Upper lobe of left lung (tissue), 6 donors: ENCODE results near the gene PLD2. TPM values are rescaled to one million over a fixed set of nuclear protein-coding genes. Genes with fewer than 3 reads are reported as not detected.
"Not testable (repeated sequence)": the region's sequence is repeated elsewhere in the genome, so short reads cannot be mapped to it uniquely, and the experiment has no call there.

Experiments used
- ATAC-seq, 2 donors: fragments of 200-7000 bp; cut with Tn5 transposase; one replicate each; pipeline ENCODE4 v1.9.1; 2022; ENCODE audit warnings: mild to moderate bottlenecking in 2 of 2, moderate library complexity in 2 of 2; ENCODE audit not compliant: low FRiP score in 2 of 2
- DNase-seq, 2 donors: peaks; one replicate each; pipeline ENCODE4 v3.0.0-alpha.2; 2019 to 2020
- H3K27ac ChIP-seq, 4 donors: fragments of 200-600 bp; sonication (generic); one replicate each; pipeline ENCODE4 v1.5.1; 2016 to 2019
- H3K27me3 ChIP-seq, 4 donors: fragments of 200-600 bp; sonication (generic); one replicate each; pipeline ENCODE4 v1.5.1; 2017 to 2019
- H3K36me3 ChIP-seq, 4 donors: fragments of 200-600 bp; sonication (generic); one replicate each; pipeline ENCODE4 v1.5.1; 2016 to 2019
- H3K4me1 ChIP-seq, 4 donors: fragments of 200-600 bp; sonication (generic); one replicate each; pipeline ENCODE4 v1.5.1; 2018 to 2019
- H3K4me3 ChIP-seq, 4 donors: fragments of 200-600 bp; sonication (generic); one replicate each; pipeline ENCODE4 v1.5.1; 2017 to 2019; ENCODE audit warnings: mild to moderate bottlenecking in 2 of 4, moderate library complexity in 1 of 4
- H3K9me3 ChIP-seq, 4 donors: fragments of 200-600 bp; sonication (generic); one replicate each; pipeline ENCODE4 v1.5.1; 2018 to 2019
- CTCF ChIP-seq, 6 experiments: fragments of 450-650 bp in 4 of 6; fragments of 200-600 bp in 2 of 6; sonication (generic) in 2 of 6; IDR thresholded peaks; one replicate each; pipeline ENCODE4 v1.5.1; 2016 to 2019; ENCODE audit warnings: antibody characterized with exemption in 6 of 6
- EP300 ChIP-seq, 4 donors: sonication (generic); formaldehyde crosslinking; IDR thresholded peaks; one replicate each; pipeline ENCODE4 v1.5.1; 2017; ENCODE audit warnings: antibody characterized with exemption in 4 of 4, control low read depth in 2 of 4
- POLR2A ChIP-seq, 4 donors: fragments of 450-650 bp; IDR thresholded peaks; one replicate each; pipeline ENCODE4 v1.5.1; 2016 to 2017; ENCODE audit warnings: antibody characterized with exemption in 4 of 4, mild to moderate bottlenecking in 2 of 4
- POLR2AphosphoS5 ChIP-seq, 2 donors: sonication (generic); formaldehyde crosslinking; IDR thresholded peaks; one replicate each; pipeline ENCODE4 v1.5.1; 2017; ENCODE audit warnings: antibody characterized with exemption in 2 of 2
- WGBS, 2 donors: methylation state at CpG; one replicate each; pipeline ENCODE4 v1.1.5; 2017 to 2018; 5-methylcytosine and 5-hydroxymethylcytosine counted together
- total RNA-seq, 6 donors: library from RNA; depleted of rRNA in 4 of 6; stranded (reverse); fragments of >200 nt in 4 of 6; gene quantifications; one replicate each; pipeline versions ENCODE4 v1.1.0 to v1.2.1, GENCODE V29; 2016 to 2021
- donor health status: DM: no; HTN: no; CAD: no; lungs with moderate emphysema.
- donor health status: DM: no; HTN: yes; CAD: no; lungs with severe emphysema.

PLD2 gene
- total RNA-seq, 6 donors from 2014 or later, result 15.0 to 51.3 (median 37.6) TPM

GRCh38 chr17:4856271-4856936 lies 49.5 kb downstream of the PLD2 start:
- Histone ChIP-seq H3K4me1 (peaks cover 42 to 62% (median 55%) of the 10 kb centered on the region in 4 donors), H3K4me3 (no peak overlapping the region), H3K9me3 (no peaks in the 10 kb centered on the region), H3K27ac (peak overlapping the region; percentile 32 to 83 (median 70)), H3K36me3 (no peaks in the 10 kb centered on the region), H3K27me3 (no peaks in the 10 kb centered on the region)
- ATAC-seq (no peak), DNase-seq (no peak)
- no peak for TF ChIP-seq POLR2A (IDR thresholded peaks at IDR 0.05)
- TF ChIP-seq EP300 (IDR thresholded peaks at IDR 0.05), result no peak
- no peak for TF ChIP-seq CTCF (IDR thresholded peaks at IDR 0.05)
- no peak for TF ChIP-seq POLR2AphosphoS5 (IDR thresholded peaks at IDR 0.05)
- 65 to 75% methylated on average over 15 to 17 of the region's 17 CpGs for WGBS, 2 donors

- Histone ChIP-seq H3K4me1 (peaks cover 42 to 62% (median 53%) of the 10 kb centered on the region in 4 donors), H3K27ac (peak overlapping the region; percentile 32 to 83 (median 70)), H3K9me3 (no peaks in the 10 kb centered on the region), H3K4me3 (no peak overlapping the region), H3K27me3 (no peaks in the 10 kb centered on the region), H3K36me3 (no peaks in the 10 kb centered on the region)
- TF ChIP-seq POLR2A (IDR thresholded peaks at IDR 0.05) (no peak), EP300 (IDR thresholded peaks at IDR 0.05) (no peak), CTCF (IDR thresholded peaks at IDR 0.05) (peak in 1 of 6 experiments; percentile 9), POLR2AphosphoS5 (IDR thresholded peaks at IDR 0.05) (no peak)
- 66 to 67% methylated on average over 5 to 7 of the region's 7 CpGs for WGBS, 2 donors
- no peak for DNase-seq
- no peak for ATAC-seq
Observed at GRCh38 chr17:4856937-4857314, 50.0 kb downstream of the PLD2 start.

GRCh38 chr17:4857347-4857746 lies 50.4 kb downstream of the PLD2 start:
- H3K9me3 ChIP-seq, H3K27me3 ChIP-seq, ATAC-seq, DNase-seq, H3K4me3 ChIP-seq, H3K36me3 ChIP-seq: not testable (repeated sequence)
- H3K27ac ChIP-seq, result peak overlapping the region; percentile 63 to 83 (median 74)
- 85 to 87% methylated on average over 7 of the region's 7 CpGs for WGBS, 2 donors
- peaks cover 42 to 62% (median 52%) of the 10 kb centered on the region in 4 donors for H3K4me1 ChIP-seq

- peaks cover 42 to 68% (median 52%) of the 10 kb centered on the region in 4 donors for H3K4me1 ChIP-seq
- H3K9me3 ChIP-seq, result no peaks in the 10 kb centered on the region
- 45 to 47% methylated on average over 7 of the region's 7 CpGs for WGBS, 2 donors
- H3K36me3 ChIP-seq, result no peaks in the 10 kb centered on the region
- ATAC-seq, result peak in 1 of 2 donors; percentile 24
- DNase-seq, result peak in 1 of 2 donors; percentile 39
- no peaks in the 10 kb centered on the region for H3K27me3 ChIP-seq
- peak overlapping the region; percentile 58 to 83 (median 74) for H3K27ac ChIP-seq
- peak overlapping the region in 1 of 4 donors; percentile 31 for H3K4me3 ChIP-seq
- TF ChIP-seq EP300 (IDR thresholded peaks at IDR 0.05) (peak in 2 of 4 donors; percentile 63 to 70), CTCF (IDR thresholded peaks at IDR 0.05) (no peak), POLR2A (IDR thresholded peaks at IDR 0.05) (no peak), POLR2AphosphoS5 (IDR thresholded peaks at IDR 0.05) (peak in 1 of 2 donors; percentile 53)
Observed at GRCh38 chr17:4858068-4858881, 51.3 kb downstream of the PLD2 start.

- 17 to 19% methylated on average over 5 of the region's 5 CpGs for WGBS, 2 donors
- H3K4me1 ChIP-seq, result peaks cover 36 to 70% (median 50%) of the 10 kb centered on the region in 4 donors
- H3K27me3 ChIP-seq, result no peaks in the 10 kb centered on the region
- peak overlapping the region; percentile 58 to 83 (median 74) for H3K27ac ChIP-seq
- H3K36me3 ChIP-seq, result no peaks in the 10 kb centered on the region
- H3K4me3 ChIP-seq, result peak overlapping the region in 3 of 4 donors; percentile 19 to 31 (median 24)
- TF ChIP-seq EP300 (IDR thresholded peaks at IDR 0.05), result no peak
- peak in 1 of 2 donors; percentile 72 for TF ChIP-seq POLR2AphosphoS5 (IDR thresholded peaks at IDR 0.05)
- no peaks in the 10 kb centered on the region for H3K9me3 ChIP-seq
- ATAC-seq (peak; percentile 35 to 70), DNase-seq (peak in 1 of 2 donors; percentile 69)
Observed at GRCh38 chr17:4858882-4859260, 51.9 kb downstream of the PLD2 start.
